Measurements from ENCODE around the gene DAB2IP.
"Not testable (repeated sequence)": the region's sequence is repeated elsewhere in the genome, so short reads cannot be mapped to it uniquely, and the experiment has no call there.

DAB2IP gene

DNA sequence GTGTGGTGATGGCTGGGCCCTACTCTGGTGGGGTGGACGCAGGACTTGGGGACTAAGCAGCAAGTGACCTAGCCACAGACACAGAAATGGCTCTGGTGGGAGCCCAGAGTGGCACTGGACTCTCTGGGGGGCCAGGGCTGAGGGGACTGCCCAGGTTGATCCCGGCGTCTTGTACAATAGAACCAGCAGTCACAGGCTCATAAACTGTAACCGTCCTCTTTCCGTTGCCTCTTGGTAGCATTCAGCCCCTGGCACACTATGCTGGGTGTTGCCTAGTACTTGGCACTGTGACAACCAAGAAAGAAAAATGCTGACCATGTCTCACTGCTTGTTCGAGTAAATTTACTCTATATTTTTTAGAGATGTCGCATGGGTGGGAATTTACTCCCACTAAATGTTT is 80.5 kb downstream of the DAB2IP start:
- no peak for DNase-seq

- DNase-seq, result no peak
Measured at GRCh38 chr9:121732389-121732788, 81.0 kb downstream of the DAB2IP start.

- DNase-seq, result no peak
Measured at GRCh38 chr9:121732886-121733285, 81.5 kb downstream of the DAB2IP start.

- DNase-seq, result no peak
Measured at GRCh38 chr9:121734465-121734864, 83.0 kb downstream of the DAB2IP start.

DNA sequence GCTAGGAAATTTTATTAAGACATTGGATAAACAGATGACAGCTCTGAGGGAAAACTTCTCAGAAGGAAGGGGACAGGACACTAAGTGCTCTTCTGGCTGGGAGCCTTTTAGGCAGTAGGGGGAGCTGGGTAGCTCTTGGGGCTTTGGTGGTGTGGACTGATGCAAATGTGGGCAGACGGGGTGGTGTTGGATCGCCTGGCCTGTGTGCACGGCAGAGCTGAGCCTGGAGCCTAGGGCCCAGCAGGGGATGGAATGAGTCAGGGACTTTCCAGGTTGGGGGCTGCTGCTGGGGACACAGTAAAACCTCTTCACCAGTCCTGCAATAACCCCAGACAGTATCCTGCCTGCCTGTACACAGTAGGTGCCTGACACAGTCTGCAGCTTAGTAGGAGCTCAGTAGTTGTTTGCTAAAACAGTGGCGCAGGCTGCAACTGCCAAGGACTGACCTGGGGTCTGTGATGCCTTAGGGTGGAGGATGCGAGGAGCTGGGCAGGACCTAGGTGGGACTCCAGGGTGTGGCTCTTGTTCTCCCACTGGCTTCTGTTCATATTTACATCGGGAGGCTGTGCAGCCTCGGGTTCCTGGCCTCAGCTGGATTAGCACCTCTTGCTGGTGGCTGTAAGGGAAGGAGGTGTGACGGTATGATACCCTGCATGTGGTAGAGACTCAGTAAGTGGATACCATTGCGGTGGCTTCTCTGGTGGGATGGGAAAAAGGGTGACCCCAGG is 83.8 kb downstream of the DAB2IP start:
- DNase-seq, result no peak

GRCh38 chr9:121735793-121736770 is 84.6 kb downstream of the DAB2IP start:
- DNase-seq, result no peak

DNA sequence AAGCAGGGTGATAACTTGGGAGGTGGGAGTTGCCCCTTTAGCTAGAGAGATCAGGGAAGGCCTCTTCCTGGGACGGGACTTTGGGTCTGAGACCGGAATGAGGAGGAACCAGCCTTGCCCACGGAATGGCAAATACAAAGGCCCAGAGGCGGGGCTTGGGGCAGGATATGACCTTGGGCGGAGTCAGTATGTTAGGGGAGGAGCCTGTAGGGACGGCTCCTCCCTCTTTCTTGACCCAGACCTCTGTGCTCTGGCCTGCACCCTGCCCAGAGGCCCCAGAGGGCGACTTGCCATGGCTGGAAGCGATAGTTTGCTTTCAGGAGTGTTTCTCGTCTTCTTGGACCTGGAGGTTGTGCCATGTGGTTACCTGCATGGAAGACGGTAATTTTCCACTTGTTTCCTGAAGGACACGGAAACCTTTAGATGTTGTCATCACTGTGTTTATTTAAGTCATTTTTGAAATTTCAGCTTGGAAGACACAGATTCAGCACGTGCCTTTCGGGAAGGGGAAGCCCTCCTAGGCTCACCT is 85.6 kb downstream of the DAB2IP start:
- no peak for DNase-seq

DNA sequence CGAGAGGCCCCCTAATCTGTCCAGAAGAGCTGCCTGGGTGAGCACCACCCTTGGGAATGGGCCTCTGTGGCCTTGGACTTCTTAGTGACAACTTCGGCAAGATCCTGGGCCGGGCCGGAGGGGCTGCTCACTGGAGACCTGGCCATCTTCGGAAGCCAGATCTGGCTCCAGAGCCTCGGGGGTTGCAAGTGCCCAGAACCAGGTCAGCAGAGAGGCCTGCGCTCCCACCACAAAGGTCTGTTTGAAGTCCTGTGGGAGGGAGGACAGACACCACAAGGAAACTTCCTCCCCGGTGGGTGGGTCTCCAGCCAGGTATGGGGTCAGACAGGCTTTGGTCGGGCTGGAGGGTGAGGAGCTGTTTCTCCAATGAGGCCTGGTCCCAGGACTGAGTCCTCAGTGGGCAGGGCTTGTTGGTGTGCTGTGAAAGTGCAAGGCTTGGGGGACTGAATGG is 86.1 kb downstream of the DAB2IP start:
- DNase-seq, result no peak

DNA sequence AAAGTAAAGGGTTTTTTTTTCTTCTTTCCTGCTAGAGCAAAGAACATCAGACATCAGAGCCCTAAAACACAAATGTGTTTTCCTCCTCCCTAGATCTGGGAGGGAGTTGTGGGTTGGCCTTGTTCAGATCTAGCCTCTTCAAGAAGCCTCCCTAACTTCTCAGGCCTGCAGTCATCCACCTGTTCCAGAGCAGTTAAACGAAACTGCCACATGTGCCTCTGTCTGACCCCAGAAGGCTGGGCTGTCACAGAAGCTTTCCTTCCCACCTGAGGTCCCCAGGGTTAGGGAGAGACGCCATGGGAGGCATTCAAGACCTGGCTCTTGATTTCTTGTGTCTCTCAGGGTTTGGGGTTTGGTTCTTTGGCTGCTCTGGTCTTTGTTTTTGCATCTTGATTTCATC is 87.0 kb downstream of the DAB2IP start:
- no peak for DNase-seq

DNA sequence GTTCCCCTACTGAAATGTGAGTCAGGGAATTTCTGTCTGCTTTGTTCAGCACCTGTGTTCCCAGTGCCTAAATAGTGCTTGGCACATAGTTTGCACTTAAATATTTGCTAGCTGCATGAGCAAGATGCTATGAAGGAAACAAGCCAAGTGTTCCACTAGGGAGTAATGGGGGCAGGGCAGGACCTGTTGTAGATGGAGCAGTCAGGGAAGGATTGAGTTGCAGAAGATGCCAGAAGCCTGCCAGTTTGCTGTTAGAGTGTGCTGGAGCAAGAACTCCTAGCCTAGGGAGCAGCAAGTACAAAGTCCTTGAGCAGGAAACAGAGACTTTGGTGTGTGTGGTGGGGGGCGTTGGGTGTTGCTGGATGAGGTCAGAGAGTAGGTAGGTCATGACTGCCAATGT is 87.5 kb downstream of the DAB2IP start:
- no peak for DNase-seq

GRCh38 chr9:121739971-121740370 is 88.5 kb downstream of the DAB2IP start:
- DNase-seq, result no peak

DNA sequence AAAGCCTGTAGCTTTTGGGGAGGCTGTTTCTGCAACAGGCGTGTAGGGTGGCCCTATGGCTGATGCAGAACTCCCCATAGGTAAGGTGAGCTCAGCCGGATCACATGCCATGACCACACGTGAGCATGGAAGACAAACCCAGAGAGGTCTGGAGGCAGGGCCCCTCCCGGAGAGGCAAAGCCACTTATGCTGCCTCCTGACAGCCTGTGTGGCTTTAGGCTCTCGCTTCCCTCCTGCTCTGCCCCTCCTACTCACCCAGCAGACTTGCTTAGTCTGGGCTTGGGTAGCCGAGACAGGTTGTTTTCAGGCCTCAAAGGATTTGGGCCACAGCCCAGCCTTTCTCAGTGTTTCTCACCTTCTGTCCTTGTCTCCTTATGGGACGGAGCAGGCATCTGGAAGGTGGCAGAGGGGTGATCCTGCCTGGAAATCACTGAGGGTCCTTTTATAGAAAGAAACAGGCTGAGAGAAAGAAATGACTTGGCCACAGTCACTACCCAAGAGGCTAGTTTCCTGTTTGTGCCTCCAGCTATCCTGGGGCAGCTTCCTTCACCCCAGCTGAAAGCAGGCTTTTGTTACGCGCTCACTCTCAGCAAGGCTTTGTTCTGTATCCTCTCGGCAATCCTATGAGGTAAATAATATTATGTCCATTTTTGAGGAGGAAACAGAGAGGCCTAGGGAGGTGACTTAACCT is 89.9 kb downstream of the DAB2IP start:
- no peak for DNase-seq

GRCh38 chr9:121741919-121742283 is 90.5 kb downstream of the DAB2IP start:
- DNase-seq, result not testable (repeated sequence)

DNA sequence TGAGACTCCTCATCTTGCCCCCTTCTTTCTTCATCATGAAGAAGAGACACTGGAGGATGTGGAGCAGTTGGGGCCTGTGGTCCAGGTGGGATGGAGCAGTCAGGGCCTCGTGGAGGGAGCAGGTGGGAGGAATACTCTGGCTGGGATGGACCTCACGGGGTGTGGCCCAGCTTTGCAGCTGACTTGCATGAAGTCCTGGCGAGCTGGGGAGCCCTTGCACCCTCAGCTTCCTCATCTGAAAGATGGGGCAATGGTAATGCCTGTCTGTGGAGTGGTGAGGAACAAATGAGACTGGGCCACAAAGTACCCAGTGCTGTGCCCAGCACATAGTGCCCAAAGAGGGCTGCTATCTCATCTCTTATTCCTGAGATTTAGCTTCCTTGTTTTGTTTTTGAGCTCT is 91.5 kb downstream of the DAB2IP start:
- no peak for DNase-seq

DNA sequence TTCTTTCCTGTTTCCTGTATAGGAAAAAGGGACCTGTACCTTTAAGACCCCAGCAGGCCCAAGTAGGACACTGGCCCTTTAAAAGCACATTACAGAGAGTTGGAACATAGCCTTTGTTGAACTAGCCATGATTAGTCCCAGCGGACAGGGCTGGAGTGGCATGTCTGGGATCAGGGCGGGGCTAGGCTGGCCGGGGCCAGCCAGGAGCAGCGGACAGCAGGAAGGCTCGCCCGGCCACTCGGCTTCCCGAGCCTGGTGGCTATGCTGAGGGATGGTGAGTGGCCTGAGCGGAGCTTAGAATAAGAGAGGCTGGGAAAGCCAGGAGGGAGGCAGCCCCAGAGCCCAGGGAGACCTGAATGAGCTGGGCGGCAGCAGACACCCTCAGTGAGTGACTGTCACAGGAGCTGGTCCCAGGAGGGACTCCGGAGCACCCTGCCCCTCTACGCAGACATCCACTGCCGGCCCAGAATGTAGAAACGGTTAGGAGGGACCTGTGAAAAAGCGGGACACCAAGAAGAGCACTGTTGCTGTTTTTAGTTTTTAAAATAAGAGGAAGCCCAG is 92.1 kb downstream of the DAB2IP start:
- no peak for DNase-seq

- DNase-seq, result no peak
Measured at GRCh38 chr9:121744002-121744686, 92.7 kb downstream of the DAB2IP start.

DNA sequence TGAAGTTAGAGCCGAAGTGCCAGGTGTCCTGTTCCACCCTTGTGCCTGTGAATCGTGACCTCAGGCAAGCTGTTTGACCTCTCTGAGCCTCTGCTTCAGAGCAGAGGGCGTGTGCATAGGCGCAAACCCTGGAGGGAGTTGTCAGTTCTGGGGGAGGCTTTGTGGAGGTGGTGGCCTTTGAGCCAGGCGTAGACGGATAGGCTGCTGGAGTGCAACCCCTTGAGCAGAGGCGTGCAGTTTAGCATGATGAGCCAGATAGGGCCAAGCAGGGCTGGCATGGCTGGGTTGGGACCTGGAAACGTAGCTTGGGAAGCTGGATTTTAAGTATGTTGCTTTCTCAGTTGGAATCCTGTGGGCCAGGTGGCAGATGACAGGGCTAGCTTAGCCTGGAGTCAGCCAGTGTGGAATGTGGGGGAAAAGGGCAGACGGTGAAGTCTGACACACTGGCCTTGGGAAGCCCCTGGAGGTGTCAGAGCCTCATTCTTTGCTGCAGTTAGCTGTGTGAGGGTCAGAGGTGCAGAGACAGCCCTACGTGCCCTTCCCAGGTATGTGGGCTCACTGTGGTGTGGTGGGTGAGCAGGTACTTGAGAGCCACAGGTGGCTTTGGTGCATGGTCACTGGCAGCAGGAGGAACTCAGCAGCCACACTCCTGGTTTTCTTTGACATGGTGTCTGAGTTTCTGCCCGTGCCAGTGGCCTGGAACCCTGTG is 93.4 kb downstream of the DAB2IP start:
- no peak for DNase-seq

DNA sequence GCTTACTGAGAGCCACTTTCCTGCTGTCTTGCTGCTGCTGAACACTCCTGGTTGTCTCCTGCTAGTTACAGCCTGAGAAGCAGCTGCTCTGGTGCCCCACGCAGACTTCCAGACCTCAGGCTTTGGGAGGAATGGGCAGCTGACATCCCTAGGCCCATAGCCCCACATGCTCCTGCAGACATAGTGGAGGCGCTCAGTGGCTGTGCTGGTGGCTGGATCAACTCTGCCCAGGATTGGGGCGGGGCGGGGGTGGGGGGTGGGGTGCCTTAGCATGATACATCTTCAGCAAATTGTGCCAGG is 93.9 kb downstream of the DAB2IP start:
- DNase-seq, result no peak

DNA sequence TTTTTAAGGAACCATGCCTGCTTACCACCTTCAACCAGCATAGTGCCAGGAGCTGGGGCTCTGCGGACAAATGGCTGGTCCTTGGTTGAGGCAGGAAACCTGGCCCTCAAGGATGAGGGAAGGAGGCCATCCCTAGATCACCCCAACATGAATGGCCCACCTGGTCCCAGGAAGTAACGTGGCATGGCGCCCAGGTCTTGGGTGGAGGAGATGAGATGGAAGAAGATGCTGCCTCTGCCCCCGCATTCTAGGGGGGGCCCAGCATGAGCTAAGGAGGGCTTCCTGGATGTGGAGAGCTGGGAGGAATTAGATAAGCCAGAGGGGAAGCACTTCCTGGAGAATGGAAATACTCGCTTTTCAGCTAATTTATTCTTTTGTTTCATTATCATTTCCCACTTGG is 95.0 kb downstream of the DAB2IP start:
- no peak for DNase-seq

- DNase-seq, result no peak
Measured at GRCh38 chr9:121746866-121747265, 95.4 kb downstream of the DAB2IP start.

DNA sequence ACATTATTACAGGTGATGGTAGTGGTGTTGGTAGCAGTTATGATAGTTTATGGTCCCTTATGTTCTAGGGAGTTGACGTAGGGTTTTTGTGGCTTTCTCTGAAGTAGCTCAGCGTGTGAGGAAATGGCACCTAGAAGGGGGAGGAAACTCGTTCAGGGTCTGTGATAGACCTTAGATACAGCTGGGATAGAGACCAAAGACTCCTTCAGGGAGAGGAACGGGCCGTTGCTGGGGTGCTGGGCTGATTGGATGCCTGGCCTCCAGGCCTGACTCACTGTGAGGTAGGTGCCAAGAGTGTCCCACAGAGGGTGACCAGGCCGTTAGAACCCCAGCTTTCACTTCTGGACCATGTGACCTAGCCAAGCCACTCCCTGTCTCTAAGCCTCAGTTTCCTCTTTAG is 96.6 kb downstream of the DAB2IP start:
- DNase-seq, result no peak

Measured in stimulated activated CD4-positive, alpha-beta T cell treated with anti-CD3 and anti-CD28 coated beads, Interleukin-4, amount 100 ng/mL, for 1 hour (primary cell).